ENCODE measurements around the gene GNB3.

Gene GNB3

DNA sequence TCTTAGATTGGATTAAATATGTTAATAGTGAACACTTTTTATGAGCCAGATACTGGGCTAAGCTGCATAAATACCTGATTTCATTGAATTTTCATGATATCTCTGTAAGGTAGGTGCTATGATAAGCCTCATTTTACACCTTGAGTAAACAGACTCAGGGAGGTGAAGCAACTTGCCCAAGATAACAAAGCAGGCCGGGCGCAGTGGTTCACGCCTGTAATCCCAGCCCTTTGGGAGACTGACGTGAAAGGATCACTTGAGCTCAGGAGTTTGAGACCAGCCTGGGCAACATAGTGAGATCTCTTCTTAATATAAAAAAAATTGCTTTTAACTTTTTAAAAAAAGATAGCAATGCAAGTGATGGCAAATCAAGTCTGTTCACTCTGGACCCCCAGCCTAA lies 1.4 kb downstream of the GNB3 start:
- DNase-seq (ENCODE audit: low read depth in 2 of 2) = no peak
- TF ChIP-seq, protein P1, sequence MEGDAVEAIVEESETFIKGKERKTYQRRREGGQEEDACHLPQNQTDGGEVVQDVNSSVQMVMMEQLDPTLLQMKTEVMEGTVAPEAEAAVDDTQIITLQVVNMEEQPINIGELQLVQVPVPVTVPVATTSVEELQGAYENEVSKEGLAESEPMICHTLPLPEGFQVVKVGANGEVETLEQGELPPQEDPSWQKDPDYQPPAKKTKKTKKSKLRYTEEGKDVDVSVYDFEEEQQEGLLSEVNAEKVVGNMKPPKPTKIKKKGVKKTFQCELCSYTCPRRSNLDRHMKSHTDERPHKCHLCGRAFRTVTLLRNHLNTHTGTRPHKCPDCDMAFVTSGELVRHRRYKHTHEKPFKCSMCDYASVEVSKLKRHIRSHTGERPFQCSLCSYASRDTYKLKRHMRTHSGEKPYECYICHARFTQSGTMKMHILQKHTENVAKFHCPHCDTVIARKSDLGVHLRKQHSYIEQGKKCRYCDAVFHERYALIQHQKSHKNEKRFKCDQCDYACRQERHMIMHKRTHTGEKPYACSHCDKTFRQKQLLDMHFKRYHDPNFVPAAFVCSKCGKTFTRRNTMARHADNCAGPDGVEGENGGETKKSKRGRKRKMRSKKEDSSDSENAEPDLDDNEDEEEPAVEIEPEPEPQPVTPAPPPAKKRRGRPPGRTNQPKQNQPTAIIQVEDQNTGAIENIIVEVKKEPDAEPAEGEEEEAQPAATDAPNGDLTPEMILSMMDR (IDR thresholded peaks at IDR 0.05; ENCODE audit: low read depth, low read length) = no peak

DNA sequence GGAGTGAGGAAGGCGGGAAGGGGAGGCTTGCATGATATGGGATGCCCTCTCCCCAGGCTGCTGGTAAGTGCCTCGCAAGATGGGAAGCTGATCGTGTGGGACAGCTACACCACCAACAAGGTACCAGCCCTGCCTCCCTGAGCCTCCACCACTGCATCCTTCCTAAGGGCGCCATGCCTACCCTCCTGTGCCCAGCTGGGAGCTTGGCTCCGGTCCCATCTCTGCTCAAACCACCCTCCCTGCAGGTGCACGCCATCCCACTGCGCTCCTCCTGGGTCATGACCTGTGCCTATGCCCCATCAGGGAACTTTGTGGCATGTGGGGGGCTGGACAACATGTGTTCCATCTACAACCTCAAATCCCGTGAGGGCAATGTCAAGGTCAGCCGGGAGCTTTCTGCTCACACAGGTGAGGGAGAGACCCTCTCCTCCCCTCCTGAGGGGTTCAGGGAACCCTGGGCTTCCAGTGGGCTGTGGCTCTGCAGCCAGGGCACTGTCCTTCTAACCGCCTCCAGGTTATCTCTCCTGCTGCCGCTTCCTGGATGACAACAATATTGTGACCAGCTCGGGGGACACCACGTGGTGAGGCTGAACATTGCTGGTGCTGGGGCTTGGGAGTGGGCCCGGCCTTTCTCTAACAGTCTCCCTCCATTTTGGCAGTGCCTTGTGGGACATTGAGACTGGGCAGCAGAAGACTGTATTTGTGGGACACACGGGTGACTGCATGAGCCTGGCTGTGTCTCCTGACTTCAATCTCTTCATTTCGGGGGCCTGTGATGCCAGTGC lies 2.6 kb downstream of the GNB3 start:
- DNase-seq (ENCODE audit: low read depth in 2 of 2) = no peak
- no peak overlapping the region for H3K4me3 ChIP-seq (replicated peaks in 1 of 2; ENCODE audit: low read depth in 2 of 2, low read length in 2 of 2)
- TF ChIP-seq, protein P1 (IDR thresholded peaks at IDR 0.05; ENCODE audit: low read depth, low read length) = no peak

More for the DNA sequence above, 1.4 kb downstream of the GNB3 start:
- no peak overlapping the region for H3K4me3 ChIP-seq (replicated peaks in 1 of 2; ENCODE audit: low read depth in 2 of 2, low read length in 2 of 2)

DNA sequence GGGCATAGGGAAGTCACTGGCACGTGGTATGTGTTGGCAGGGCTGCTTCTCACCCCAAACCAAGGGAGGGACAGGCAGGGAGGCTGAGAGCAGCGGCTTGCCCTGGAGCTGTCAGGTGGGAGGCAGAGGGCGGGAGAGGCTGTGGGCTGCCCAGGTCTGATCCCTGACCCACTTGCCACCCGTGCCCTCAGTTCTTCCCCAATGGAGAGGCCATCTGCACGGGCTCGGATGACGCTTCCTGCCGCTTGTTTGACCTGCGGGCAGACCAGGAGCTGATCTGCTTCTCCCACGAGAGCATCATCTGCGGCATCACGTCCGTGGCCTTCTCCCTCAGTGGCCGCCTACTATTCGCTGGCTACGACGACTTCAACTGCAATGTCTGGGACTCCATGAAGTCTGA lies 4.7 kb downstream of the GNB3 start:
- no peak overlapping the region for H3K4me3 ChIP-seq (replicated peaks in 1 of 2; ENCODE audit: low read depth in 2 of 2, low read length in 2 of 2)
- TF ChIP-seq, protein P1 (IDR thresholded peaks at IDR 0.05; ENCODE audit: low read depth, low read length) = no peak
- DNase-seq (ENCODE audit: low read depth in 2 of 2) = no peak

DNA sequence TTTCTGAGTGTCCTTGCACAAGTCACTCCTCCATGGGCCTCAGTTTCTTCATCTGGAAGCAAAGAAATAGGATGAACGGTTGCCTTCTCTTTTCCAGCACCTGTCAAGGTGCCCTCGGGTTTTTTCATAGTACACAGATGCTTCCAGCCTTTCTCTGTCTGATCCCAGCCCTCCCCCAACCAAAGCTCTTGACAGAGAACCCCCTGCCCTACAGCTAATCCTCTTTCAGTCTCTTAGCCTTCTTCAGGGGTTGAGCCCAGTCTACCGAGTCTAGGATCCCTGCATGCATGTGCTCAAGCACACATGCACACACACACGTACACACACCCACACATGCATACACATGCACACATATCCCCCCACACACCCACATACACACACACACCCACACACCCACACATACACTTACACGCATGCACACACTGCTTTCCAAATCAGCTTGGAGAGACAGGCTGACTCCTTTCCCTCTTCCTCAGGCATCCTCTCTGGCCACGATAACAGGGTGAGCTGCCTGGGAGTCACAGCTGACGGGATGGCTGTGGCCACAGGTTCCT lies 5.7 kb downstream of the GNB3 start:
- H3K4me3 ChIP-seq (replicated peaks in 1 of 2; ENCODE audit: low read depth in 2 of 2, low read length in 2 of 2) = no peak overlapping the region
- TF ChIP-seq, protein P1 (IDR thresholded peaks at IDR 0.05; ENCODE audit: low read depth, low read length) = no peak
- no peak for DNase-seq (ENCODE audit: low read depth in 2 of 2)

DNA sequence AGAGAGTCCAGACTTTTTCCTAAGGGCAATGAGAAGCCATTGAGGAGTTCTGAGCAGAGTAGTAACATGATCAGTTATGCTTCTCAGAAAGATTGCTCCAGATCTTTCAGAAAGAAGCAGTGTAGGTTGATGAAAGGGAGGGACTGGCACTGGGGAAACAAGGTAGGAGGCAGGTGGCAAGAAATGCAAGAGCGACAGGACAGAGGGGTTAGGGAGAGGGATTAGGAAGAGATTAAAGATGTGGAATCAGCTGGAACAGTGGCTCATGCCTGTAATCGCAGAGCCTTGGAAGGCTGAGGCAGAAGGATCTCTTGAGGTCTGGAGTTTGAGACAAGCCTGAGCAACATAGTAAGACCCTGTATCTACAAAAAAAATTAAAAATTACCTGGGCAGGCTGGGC lies 7.0 kb downstream of the GNB3 start:
- TF ChIP-seq, protein P1 (IDR thresholded peaks at IDR 0.05; ENCODE audit: low read depth, low read length) = no peak
- no peak for DNase-seq (ENCODE audit: low read depth in 2 of 2)
- no peak overlapping the region for H3K4me3 ChIP-seq (replicated peaks in 1 of 2; ENCODE audit: low read depth in 2 of 2, low read length in 2 of 2)

DNA sequence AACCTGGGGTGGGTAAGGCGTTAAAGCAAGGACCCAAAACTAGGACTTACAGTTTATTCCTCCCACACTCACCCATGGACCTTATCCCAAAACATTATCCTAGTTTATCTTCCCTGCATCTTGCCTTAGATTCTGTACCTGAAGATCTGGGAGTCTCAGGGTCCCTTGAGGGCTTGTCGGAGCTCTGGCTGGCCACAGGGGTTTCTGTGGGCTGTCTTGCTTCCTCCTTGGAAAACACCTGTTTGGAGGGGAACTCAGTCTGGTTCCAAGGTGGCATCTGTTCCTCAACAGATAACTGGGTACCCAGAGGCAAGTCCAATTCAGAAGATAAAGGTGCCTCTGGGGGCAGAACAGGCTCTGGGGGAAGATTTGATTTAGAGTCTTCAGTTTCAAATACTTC lies 8.7 kb downstream of the GNB3 start:
- H3K4me3 ChIP-seq (replicated peaks in 1 of 2; ENCODE audit: low read depth in 2 of 2, low read length in 2 of 2) = no peak overlapping the region
- DNase-seq (ENCODE audit: low read depth in 2 of 2) = no peak
- TF ChIP-seq, protein P1 (IDR thresholded peaks at IDR 0.05; ENCODE audit: low read depth, low read length) = no peak

Data from cardiac fibroblast (primary cell).